HCT116 (cell line): ENCODE results near the gene L3HYPDH.

Experiments used
- EGR1 ChIP-seq: IDR thresholded peaks from 2 replicates; pipeline ENCODE4 v1.6.1; 2012; ENCODE audit warnings: low read depth
- POLR2A ChIP-seq: IDR thresholded peaks from 2 replicates; pipeline ENCODE4 v1.7.0; 2011; ENCODE audit warnings: borderline replicate concordance; ENCODE audit not compliant: insufficient read depth, insufficient read length; ENCODE audit errors: extremely low read depth
- TF ChIP-seq, protein P1 (sequence below), 3 experiments: fragments of 200-600 bp in 1 of 3; sonication (generic) in 1 of 3; IDR thresholded peaks in 2 of 3; conservative IDR thresholded peaks in 1 of 3; 2 replicates each; pipeline ENCODE4 v1.5.1; 2012 to 2017; ENCODE audit warnings: low read depth in 2 of 3, low read length in 2 of 3, antibody characterized with exemption in 1 of 3, borderline replicate concordance in 1 of 3, control low read depth in 1 of 3, mild to moderate bottlenecking in 1 of 3, mixed read lengths in 1 of 3, mixed run types in 1 of 3, moderate library complexity in 1 of 3; ENCODE audit not compliant: insufficient read depth in 1 of 3

DNA sequence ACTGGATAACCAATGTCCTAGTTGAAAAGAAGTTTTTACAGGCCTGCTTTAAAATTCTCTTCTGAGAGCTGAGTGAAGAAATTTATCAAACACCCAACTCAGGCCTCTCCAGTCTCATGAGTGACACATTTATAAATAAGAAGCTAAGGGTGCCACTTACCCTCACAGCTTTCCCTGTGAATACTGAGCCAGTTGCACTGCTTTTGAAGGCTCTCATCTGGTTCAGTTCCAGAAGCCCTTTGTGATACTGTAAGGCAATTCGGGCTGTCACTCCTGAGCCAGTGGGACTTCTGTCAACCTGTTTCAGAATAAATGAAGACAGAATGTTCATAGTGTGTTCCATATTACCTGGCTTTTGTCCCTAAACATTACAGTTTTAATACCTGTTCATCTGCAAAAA, 8.5 kb downstream of the L3HYPDH start:
- TF ChIP-seq, protein P1, sequence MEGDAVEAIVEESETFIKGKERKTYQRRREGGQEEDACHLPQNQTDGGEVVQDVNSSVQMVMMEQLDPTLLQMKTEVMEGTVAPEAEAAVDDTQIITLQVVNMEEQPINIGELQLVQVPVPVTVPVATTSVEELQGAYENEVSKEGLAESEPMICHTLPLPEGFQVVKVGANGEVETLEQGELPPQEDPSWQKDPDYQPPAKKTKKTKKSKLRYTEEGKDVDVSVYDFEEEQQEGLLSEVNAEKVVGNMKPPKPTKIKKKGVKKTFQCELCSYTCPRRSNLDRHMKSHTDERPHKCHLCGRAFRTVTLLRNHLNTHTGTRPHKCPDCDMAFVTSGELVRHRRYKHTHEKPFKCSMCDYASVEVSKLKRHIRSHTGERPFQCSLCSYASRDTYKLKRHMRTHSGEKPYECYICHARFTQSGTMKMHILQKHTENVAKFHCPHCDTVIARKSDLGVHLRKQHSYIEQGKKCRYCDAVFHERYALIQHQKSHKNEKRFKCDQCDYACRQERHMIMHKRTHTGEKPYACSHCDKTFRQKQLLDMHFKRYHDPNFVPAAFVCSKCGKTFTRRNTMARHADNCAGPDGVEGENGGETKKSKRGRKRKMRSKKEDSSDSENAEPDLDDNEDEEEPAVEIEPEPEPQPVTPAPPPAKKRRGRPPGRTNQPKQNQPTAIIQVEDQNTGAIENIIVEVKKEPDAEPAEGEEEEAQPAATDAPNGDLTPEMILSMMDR (IDR thresholded peaks at IDR 0.05 in 2 of 3, conservative IDR thresholded peaks at IDR 0.05 in 1 of 3; ENCODE audit: borderline replicate concordance in 1 of 3, insufficient read depth in 1 of 3, low read depth in 2 of 3, low read length in 2 of 3) = no peak
- no peak for TF ChIP-seq POLR2A
- no peak for TF ChIP-seq EGR1
